ENCODE results near the gene GABPB2.
"Not testable (repeated sequence)": the region's sequence is repeated elsewhere in the genome, so short reads cannot be mapped to it uniquely, and the experiment has no call there.

Gene GABPB2

GRCh38 chr1:151060007-151060656 is 10.4 kb upstream of the GABPB2 start, which contains the start of gene MLLT11:
Gene MLLT11 (plus strand): TSS chr1:151060397. CDS start chr1:151067225, 6,828 bp downstream.
- no peak for DNase-seq

- DNase-seq: no peak
These were observed 9.7 kb upstream of the GABPB2 start for GRCh38 chr1:151060657-151061421.

- DNase-seq: no peak
These were observed 8.9 kb upstream of the GABPB2 start for GRCh38 chr1:151061704-151062103.

GRCh38 chr1:151062741-151063371 is 7.7 kb upstream of the GABPB2 start:
- DNase-seq: no peak

- DNase-seq: no peak
These were observed 5.4 kb upstream of the GABPB2 start for GRCh38 chr1:151065089-151065645.

GRCh38 chr1:151067185-151067584 is 3.4 kb upstream of the GABPB2 start:
- no peak for DNase-seq

- DNase-seq: no peak
These were observed 1.5 kb upstream of the GABPB2 start for GRCh38 chr1:151069103-151069486.

- DNase-seq: no peak
These were observed 1.7 kb downstream of the GABPB2 start for GRCh38 chr1:151072224-151072623.

GRCh38 chr1:151085953-151086559 is 15.5 kb downstream of the GABPB2 start:
- DNase-seq: no peak

GRCh38 chr1:151097426-151097825 is 26.9 kb downstream of the GABPB2 start:
- DNase-seq: not testable (repeated sequence)

GRCh38 chr1:151098126-151098525 is 27.6 kb downstream of the GABPB2 start:
- no peak for DNase-seq

GRCh38 chr1:151104630-151105029 is 34.1 kb downstream of the GABPB2 start:
- DNase-seq: no peak

GRCh38 chr1:151106894-151107293 is 36.3 kb downstream of the GABPB2 start:
- no peak for DNase-seq

GRCh38 chr1:151108331-151108730 is 37.8 kb downstream of the GABPB2 start:
- no peak for DNase-seq

GRCh38 chr1:151113877-151114276 is 43.3 kb downstream of the GABPB2 start:
- no peak for DNase-seq

- no peak for DNase-seq
These were observed 54.3 kb downstream of the GABPB2 start for GRCh38 chr1:151124763-151125403.

- no peak for DNase-seq
These were observed 58.2 kb downstream of the GABPB2 start for GRCh38 chr1:151128800-151129199.

GRCh38 chr1:151130987-151131586 is 60.5 kb downstream of the GABPB2 start:
- DNase-seq: peak; percentile 84

- no peak for DNase-seq
These were observed 61.3 kb downstream of the GABPB2 start for GRCh38 chr1:151131701-151132334.

GRCh38 chr1:151132335-151133017 is 61.9 kb downstream of the GABPB2 start:
- DNase-seq: no peak
